ENCODE data around the gene STK32A.

GRCh38 chr5:147344861-147345260 is 110.0 kb downstream of the STK32A start:
- TF ChIP-seq EZH2 (IDR thresholded peaks at IDR 0.05; ENCODE audit: borderline replicate concordance, insufficient read depth, low read depth, low read length, poor library complexity, severe bottlenecking), result no peak
- TF ChIP-seq, protein P1, sequence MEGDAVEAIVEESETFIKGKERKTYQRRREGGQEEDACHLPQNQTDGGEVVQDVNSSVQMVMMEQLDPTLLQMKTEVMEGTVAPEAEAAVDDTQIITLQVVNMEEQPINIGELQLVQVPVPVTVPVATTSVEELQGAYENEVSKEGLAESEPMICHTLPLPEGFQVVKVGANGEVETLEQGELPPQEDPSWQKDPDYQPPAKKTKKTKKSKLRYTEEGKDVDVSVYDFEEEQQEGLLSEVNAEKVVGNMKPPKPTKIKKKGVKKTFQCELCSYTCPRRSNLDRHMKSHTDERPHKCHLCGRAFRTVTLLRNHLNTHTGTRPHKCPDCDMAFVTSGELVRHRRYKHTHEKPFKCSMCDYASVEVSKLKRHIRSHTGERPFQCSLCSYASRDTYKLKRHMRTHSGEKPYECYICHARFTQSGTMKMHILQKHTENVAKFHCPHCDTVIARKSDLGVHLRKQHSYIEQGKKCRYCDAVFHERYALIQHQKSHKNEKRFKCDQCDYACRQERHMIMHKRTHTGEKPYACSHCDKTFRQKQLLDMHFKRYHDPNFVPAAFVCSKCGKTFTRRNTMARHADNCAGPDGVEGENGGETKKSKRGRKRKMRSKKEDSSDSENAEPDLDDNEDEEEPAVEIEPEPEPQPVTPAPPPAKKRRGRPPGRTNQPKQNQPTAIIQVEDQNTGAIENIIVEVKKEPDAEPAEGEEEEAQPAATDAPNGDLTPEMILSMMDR (IDR thresholded peaks at IDR 0.05), result no peak
